AG09309 (cell line): Measurements from ENCODE around the gene CEP57L1.
A peak's percentile ranks its signal among the peaks of the same experiment; 100 is the strongest.

ENCODE experiments used
- DNase-seq: peaks from one replicate; pipeline ENCODE4 v3.0.0-alpha.2; 2010; ENCODE audit warnings: low read depth
- H3K4me3 ChIP-seq: 2 replicates; pipeline ENCODE4 v1.5.1; 2011; ENCODE audit warnings: mild to moderate bottlenecking, low read depth, low read length, moderate library complexity; ENCODE audit not compliant: control insufficient read depth
- CTCF ChIP-seq: IDR thresholded peaks from 2 replicates; pipeline ENCODE4 v1.5.1; 2011; ENCODE audit warnings: mild to moderate bottlenecking, low read depth, low read length, inconsistent platforms; ENCODE audit not compliant: insufficient read depth, control insufficient read depth; ENCODE audit errors: missing control alignments

CEP57L1 gene

GRCh38 chr6:109059571-109060021, 35.7 kb upstream of the CEP57L1 start:
- no peak for DNase-seq
- H3K4me3 ChIP-seq, result no peak overlapping the region
- peak; percentile 29 for TF ChIP-seq CTCF

- no peak overlapping the region for H3K4me3 ChIP-seq
- no peak for DNase-seq
- no peak for TF ChIP-seq CTCF
Measured at GRCh38 chr6:109060571-109060970, 34.7 kb upstream of the CEP57L1 start.

GRCh38 chr6:109062216-109062615, 33.1 kb upstream of the CEP57L1 start:
- DNase-seq, result no peak
- no peak for TF ChIP-seq CTCF
- H3K4me3 ChIP-seq, result no peak overlapping the region

GRCh38 chr6:109062767-109063352, 32.4 kb upstream of the CEP57L1 start:
- H3K4me3 ChIP-seq, result no peak overlapping the region
- no peak for TF ChIP-seq CTCF
- no peak for DNase-seq

- no peak for DNase-seq
- no peak overlapping the region for H3K4me3 ChIP-seq
- TF ChIP-seq CTCF, result no peak
Measured at GRCh38 chr6:109069746-109070145, 25.6 kb upstream of the CEP57L1 start.

- DNase-seq, result no peak
- TF ChIP-seq CTCF, result no peak
- no peak overlapping the region for H3K4me3 ChIP-seq
Measured at GRCh38 chr6:109071125-109071917, 24.0 kb upstream of the CEP57L1 start.
